CD1c-positive myeloid dendritic cell (primary cell): Measurements from ENCODE around the gene NT5C.
"Not testable (repeated sequence)": the region's sequence is repeated elsewhere in the genome, so short reads cannot be mapped to it uniquely, and the experiment has no call there.

Experiments
- DNase-seq: peaks from one replicate; pipeline ENCODE4 v3.0.0-alpha.2; 2016; ENCODE audit errors: extremely low spot score

The NT5C gene

GRCh38 chr17:75131278-75132017, at the start of gene NT5C:
TSS of gene NT5C (minus strand) at chr17:75131742. CDS start at chr17:75131707, 35 bp downstream.
- peak; percentile 76 for DNase-seq

- DNase-seq = no peak
Observed at GRCh38 chr17:75181110-75181509, 49.6 kb upstream of the NT5C start.

GRCh38 chr17:75178453-75178852, 46.9 kb upstream of the NT5C start:
- DNase-seq = no peak

GRCh38 chr17:75176625-75177024, 45.1 kb upstream of the NT5C start:
- DNase-seq = no peak

GRCh38 chr17:75174996-75175395, 43.5 kb upstream of the NT5C start:
- DNase-seq = no peak

- no peak for DNase-seq
Observed at GRCh38 chr17:75173526-75173925, 42.0 kb upstream of the NT5C start.

GRCh38 chr17:75168998-75169397, 37.5 kb upstream of the NT5C start:
- DNase-seq = no peak

- DNase-seq = not testable (repeated sequence)
Observed at GRCh38 chr17:75164606-75165005, 33.1 kb upstream of the NT5C start.

GRCh38 chr17:75163074-75163473, 31.5 kb upstream of the NT5C start:
- no peak for DNase-seq

GRCh38 chr17:75160211-75160610, 28.7 kb upstream of the NT5C start:
- no peak for DNase-seq

GRCh38 chr17:75159196-75160031, 27.9 kb upstream of the NT5C start:
- DNase-seq = no peak

GRCh38 chr17:75158480-75158879, 26.9 kb upstream of the NT5C start:
- not testable (repeated sequence) for DNase-seq

- no peak for DNase-seq
Observed at GRCh38 chr17:75155191-75155601, 23.7 kb upstream of the NT5C start.

GRCh38 chr17:75154195-75155106, 22.9 kb upstream of the NT5C start, which contains the start of gene JPT1:
TSS of gene JPT1 (minus strand) at chr17:75154512. CDS start at chr17:75154397, 115 bp downstream.
- DNase-seq = peak; percentile 98

- DNase-seq = no peak
Observed at GRCh38 chr17:75153780-75154194, 22.2 kb upstream of the NT5C start.

GRCh38 chr17:75152922-75153779, 21.6 kb upstream of the NT5C start:
- peak; percentile 53 for DNase-seq

GRCh38 chr17:75152523-75152921, 21.0 kb upstream of the NT5C start:
- DNase-seq = no peak

- no peak for DNase-seq
Observed at GRCh38 chr17:75151930-75152329, 20.4 kb upstream of the NT5C start.

- peak; percentile 71 for DNase-seq
Observed at GRCh38 chr17:75147878-75148546, 16.5 kb upstream of the NT5C start.

- peak; percentile 60 for DNase-seq
Observed at GRCh38 chr17:75146592-75146991, 15.1 kb upstream of the NT5C start.
